Glomerular endothelial cell (primary cell): ENCODE results near the gene PATL2. TPM values are rescaled to one million over a fixed set of nuclear protein-coding genes. Genes with fewer than 3 reads are reported as not detected.
"Not testable (repeated sequence)": the region's sequence is repeated elsewhere in the genome, so short reads cannot be mapped to it uniquely, and the experiment has no call there.

Source experiments
- DNase-seq: peaks from one replicate; pipeline ENCODE4 v3.0.0-alpha.2; 2011; ENCODE audit warnings: low read depth, low spot score; ENCODE audit errors: extremely low read depth
- total RNA-seq: library from RNA; depleted of rRNA; stranded (reverse); fragments of >200 nt; gene quantifications from 2 replicates; pipeline ENCODE4 v1.2.3, GENCODE V29; 2015

The PATL2 gene
- 0.35 and 0.48 TPM in 2 replicates for total RNA-seq

DNA sequence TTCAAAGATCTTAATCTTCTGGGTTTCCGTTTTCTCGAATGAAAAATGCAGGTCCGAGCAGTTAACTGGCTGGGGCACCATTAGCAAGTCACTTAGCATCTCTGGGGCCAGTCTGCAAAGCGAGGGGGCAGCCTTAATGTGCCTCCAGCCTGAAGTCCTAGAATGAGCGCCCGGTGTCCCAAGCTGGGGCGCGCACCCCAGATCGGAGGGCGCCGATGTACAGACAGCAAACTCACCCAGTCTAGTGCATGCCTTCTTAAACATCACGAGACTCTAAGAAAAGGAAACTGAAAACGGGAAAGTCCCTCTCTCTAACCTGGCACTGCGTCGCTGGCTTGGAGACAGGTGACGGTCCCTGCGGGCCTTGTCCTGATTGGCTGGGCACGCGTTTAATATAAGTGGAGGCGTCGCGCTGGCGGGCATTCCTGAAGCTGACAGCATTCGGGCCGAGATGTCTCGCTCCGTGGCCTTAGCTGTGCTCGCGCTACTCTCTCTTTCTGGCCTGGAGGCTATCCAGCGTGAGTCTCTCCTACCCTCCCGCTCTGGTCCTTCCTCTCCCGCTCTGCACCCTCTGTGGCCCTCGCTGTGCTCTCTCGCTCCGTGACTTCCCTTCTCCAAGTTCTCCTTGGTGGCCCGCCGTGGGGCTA is at the start of gene PATL2, which contains the start of gene B2M:
Gene PATL2 (minus strand): TSS at position 228 of the 647 bp plus-strand sequence. CDS start 34,833 bp downstream, outside the sequence.
Gene B2M (plus strand): TSS at position 422 of the 647 bp plus-strand sequence. CDS start 30 bp downstream, at position 452.
- peak; percentile 93 for DNase-seq

DNA sequence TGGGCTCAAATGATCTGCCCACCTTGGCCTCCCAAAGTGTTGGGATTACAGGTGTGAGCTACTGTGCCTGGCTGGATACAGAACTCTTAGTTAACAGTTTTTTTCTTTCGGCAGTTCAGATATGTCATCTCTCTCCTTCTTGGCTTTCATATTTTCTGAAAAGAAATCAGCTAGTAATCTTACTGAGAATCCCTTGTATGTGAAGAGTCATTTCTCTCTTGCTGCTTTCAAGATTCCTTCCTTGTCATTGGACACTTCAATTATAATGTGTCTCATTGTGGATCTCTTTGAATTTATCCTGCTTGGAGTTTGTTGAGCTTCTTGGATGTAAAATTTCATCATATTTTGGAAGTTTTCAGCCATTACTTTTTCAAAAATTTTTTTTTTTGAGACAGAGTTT is 42.2 kb upstream of the PATL2 start:
- DNase-seq = no peak

DNA sequence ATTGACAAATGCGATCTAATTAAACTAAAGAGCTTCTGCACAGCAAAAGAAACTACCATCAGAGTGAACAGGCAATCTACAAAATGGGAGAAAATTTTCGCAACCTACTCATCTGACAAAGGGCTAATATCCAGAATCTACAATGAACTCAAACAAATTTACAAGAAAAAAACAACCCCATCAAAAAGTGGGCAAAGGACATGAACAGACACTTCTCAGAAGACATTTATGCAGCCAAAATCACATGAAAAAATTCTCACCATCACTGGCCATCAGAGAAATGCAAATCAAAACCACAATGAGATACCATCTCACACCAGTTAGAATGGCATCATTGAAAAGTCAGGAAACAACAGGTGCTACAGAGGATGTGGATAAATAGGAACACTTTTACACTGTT is 32.3 kb upstream of the PATL2 start:
- not testable (repeated sequence) for DNase-seq

DNA sequence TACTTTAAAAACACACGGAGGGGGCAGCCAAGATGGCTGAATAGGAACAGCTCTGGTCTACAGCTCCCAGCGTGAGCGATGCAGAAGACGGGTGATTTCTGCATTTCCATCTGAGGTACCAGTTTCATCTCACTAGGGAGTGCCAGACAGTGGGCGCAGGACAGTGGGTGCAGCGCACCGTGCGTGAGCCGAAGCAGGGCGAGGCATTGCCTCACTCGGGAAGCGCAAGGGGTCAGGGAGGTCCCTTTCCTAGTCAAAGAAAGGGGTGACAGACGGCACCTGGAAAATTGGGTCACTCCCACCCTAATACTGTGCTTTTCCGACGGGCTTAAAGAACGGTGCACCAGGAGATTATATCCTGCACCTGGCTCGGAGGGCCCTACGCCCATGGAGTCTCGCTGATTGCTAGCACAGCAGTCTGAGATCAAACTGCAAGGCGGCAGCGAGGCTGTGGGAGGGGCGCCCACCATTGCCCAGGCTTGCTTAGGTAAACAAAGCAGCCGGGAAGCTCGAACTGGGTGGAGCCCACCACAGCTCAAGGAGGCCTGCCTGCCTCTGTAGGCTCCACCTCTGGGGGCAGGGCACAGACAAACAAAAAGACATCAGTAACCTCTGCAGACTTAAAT is 28.2 kb upstream of the PATL2 start:
- DNase-seq = not testable (repeated sequence)

DNA sequence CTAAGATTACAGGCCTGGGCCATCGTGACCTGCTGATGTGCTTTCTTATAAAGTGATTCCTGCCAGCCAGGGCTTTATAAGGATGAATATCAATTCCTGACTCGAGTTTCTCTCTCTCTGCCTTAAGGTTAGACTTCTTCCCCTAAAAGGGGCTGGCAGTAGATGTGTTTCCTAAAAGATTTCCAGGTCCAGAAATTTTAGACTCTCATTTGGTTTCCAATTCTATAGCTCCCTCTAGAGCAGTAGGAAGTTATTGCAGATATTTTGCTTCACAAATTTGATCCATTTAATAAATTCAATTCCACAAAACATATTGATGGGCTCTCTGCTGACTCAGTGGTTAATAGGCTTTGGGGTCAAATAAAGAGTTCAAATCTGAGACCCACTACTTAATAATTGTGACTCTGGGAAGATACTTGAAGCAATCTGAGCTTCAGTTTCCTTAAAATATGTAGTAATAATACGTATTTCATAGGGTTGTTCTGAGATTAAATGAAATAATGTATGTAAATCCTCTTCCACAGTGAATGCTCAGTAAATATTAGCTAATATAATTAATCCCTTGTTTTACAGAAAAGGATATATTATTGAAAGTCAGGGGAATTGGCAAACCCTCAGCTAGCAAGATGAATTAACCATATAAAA is 27.3 kb upstream of the PATL2 start:
- peak; percentile 57 for DNase-seq

DNA sequence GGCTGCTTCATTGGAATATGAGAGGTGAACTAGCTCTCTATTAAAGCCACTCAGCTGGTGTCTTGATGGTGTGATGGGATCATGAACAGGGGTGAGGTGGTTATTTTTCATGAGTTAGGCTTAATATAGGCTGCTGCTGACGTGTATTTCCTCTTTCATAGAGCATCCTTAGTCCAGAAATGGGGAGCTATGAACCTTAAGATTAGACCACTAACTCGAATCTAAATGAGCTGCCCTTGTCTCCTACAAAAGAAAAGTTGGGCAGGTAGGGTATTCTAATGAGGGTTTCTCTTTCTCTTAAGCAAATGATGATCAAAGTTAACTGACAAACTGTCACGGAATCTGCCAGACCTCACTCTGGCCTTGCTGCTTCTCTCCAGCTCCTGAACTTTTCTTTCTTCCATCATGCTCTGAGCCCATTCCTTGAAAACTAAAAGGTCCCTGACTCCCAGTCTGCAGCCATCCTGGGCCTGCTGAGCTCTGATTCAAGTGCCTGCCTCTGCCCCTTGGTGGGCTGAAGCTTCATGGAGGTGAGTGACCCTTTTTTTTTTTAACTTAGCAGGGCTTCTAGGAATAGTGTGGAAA is 25.1 kb upstream of the PATL2 start, which contains the start of gene TRIM69:
Gene TRIM69 (plus strand): TSS at position 348 of the 585 bp plus-strand sequence. CDS start 177 bp downstream, at position 525.
- DNase-seq = no peak

DNA sequence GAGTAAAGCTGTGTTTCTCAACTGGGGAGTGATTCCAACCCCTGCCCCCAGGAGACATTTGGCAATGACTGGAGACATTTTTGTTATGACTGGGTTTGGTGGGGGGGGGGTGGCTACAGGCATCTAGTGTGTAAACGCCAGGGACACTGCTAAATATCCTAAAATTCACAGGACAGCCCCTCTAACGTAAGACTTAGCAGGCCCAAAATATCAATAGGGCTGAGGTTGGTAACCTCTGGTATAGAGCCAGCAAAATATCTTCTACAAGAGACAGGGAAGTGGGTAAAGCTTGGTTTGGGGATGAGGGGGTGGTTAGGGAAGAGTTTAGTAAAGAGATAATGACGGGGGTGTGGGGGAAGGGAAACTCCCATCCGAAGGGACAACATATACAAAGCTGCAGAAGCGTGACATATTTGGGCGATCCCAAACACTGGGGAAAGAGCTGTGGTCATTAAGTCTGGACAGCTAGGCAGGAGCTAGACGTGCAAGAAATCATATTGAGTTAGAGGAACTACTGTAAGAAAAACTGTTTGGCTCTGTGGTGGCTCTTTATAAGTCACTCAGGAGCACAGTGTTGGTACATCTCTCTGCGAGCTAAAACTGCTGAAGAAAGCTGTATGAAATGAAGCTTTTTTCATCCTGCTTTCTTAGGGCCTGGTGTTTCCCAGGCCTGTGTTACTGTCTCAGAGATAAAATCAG is 24.5 kb upstream of the PATL2 start:
- no peak for DNase-seq

DNA sequence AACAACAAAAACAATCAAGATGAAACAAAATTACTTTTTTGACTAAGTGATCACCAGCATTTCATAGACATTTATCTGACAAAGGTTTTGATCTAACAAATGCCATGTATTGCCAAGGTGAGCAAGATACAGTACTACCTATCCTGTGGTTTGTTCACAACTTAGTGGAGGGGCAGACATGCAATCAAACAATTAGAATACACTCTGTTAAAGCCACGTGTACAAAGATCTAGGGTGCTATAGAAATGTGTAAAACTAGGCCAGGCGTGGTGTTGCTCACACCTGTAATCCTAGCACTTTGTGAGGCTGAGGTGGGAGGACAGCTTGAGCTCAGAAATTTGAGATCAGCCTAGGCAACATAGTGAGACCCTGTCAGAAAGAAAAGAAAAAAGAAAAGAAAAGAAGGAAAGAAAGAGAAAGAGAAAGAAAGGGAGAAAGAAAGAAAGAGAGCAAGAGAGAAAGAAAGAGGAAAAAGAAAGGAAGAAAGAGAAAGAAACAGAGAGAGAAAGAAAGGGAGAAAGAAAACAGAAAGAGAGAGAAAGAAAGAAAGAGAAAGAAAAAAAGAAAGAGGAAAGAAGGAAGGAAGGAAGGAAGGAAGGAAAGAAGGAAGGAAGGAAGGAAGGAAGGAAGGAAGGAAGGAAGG is 23.8 kb upstream of the PATL2 start:
- DNase-seq = no peak

DNA sequence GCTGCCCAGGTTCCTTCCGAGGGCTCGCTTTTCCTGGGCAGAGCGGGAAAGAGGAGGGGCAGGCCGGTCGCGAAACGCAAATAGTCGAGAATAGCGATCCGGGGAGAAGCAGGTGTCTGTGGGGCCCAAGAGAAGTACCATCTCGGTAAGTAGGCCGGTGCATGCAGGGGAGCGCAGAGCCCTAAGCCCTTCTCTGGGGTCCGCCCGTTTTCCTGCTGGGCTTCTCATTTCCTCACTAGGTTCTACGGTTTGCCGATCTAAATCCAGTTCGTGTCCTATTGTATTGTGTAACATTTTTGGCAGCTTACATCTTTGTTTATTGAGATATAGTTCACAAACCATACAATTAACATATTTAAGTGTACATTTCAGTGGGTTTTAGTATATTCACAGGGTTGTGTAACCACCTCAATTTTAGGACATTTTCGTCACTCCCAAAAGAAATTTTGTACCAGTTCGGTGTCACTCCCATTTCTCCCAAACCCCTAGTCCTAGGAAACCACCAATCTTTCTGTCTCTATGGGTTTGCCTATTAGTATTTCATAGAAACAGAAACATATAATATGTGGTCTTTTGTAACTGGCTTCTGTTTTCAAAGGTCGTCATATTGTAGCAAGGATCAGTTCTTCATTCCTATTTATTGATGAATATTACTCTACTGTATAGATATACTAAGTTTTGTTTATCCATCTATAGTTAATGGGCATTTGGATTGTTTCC is 18.4 kb upstream of the PATL2 start:
- no peak for DNase-seq

DNA sequence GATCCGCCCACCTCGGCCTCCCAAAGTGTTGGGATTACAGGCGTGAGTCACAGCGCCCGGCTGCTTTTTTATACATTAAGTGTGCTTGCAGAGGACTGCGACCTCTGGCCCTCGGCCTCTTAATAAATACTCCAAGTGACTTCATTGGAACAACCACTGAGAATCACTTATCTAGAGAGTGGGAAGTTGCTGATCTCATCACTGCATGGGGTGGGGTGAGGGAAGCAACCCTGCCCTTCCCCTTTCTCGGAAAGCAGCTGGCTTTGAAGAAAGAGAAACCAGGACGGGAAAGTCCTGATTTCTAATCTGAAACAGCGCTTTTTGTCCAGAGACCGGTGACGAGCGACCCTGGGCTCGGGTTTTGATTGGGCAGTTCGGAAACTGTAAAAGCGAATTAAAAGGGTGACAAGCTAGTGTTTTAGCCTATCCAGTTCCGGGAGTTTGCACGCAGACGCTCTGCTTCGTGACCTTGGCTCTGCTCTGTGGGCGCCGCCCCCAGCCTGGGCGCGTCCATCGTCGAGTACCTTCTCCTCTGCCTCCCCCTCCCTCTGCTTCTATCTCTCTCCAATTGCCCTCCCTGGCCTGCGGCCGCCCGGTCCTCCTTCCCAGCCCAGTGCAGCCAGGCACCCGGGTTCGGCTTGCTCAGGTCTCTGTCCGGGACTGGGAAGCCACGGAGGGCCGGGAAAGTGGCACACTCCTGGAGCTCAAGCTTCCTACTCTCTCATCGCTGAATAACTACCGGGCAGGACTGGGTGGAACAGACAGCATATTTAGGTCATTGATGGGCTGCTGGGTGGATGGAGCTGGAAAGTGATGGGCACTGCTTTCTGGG is 17.7 kb upstream of the PATL2 start:
- DNase-seq = peak; percentile 98

DNA sequence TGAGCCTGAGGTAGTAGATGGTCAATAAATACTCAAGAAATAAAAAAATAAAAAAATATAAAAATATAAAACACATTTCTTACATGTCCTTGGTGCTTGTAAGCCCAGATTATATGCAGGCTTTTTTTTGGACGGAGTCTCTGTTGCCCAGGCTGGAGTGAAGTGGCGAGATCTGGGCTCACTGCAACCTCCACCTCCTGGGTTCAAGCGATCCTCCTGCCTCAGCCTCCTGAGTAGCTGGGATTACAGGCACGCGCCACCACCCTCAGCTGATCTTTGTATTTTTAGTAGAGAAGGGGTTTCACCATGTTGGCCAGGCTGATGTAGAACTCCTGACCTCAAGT is 17.1 kb upstream of the PATL2 start:
- not testable (repeated sequence) for DNase-seq

DNA sequence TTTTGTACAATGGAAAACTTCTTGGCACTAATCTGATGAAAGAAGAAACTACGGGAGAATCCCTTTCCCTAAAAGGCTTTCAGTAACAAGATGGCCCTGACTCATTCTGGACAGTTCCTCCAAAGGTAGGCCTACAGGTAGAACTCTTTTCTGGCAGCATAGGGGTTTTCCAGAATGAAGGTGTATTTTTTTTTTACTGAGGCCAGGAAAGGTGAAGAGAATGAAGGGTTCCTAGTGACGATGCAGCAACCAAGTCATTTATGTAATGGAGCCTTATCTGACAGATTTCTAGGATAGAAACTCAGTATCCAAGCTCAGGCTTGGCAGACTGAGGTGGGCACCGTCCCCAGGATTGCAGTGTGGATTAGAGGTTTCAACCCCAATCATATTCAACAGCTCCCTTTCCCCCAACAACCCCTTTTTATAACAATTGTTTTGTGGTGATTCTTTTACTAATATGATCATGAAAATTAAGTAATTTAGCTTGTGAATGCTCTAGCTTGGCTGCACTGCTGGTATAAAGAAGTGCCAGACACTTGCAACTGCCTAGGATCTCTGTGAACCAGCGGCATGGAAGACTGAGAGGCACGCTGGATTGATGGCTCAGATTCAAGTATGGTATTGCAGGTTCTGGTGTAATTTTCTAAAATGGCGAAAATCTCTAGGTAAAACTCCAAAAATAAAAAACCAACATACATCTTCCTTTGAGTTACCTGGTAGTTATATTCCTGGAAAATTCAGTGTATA is 16.5 kb upstream of the PATL2 start:
- no peak for DNase-seq

DNA sequence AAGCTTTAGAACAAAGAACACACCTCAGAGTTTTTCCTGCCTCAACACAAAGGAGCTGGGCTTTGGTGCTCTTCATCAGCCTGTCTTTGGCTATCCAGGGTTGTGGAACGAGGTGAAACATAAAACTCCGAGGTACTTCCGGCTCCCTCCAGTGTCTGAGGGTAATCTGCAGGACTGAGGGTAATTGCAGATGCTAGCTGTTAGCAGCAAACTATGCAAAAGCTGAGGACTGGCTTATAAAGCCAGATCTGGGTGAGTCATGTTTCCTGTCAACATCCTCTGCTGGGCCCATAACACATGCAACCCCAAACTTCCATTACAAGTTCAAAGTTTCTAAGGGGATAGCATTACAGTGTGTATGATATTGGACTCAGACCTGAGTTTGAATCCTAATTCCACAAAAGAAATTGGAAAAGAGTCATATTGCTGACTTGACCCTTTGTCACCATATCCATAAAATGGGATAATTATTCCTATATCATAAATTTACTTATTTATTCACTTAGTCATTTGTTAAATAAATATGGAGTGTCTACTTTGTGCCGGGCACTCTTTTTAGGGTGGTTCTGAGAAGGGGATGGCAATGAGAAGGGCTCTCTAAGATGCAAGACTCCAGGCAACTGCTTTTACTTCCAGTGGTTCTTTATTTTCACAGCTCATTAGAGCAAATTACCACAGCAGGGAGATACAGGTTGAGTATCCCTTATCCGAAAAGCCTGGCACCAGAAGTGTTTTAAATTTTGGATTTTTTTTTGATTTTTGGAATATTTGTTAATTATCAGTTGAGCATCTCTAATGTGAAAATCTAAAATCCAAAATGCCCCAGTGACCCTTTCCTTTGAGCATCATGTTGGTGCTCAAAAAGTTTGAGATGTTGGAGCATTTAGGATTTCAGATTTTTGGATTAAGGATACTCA is 15.7 kb upstream of the PATL2 start:
- DNase-seq = peak; percentile 88

DNA sequence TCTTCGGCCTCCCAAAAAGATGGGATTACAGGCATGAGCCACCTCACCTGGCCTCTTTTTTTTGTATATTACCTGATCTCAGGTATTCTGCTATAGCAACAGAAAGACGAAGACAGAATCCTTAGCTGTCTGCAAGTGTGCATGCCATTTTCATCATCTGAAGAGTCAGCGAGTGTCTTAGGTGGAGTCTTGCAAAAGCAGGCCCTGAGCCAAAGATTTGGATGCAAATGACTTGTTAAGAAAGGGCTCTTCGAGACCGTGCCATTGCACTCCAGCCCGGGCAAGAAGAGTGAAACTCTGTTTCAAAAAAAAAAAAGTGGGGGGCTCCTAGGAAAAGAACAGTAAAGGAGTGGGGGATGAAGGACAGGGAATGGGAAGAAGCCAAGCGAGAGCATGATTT is 15.0 kb upstream of the PATL2 start:
- DNase-seq = no peak

DNA sequence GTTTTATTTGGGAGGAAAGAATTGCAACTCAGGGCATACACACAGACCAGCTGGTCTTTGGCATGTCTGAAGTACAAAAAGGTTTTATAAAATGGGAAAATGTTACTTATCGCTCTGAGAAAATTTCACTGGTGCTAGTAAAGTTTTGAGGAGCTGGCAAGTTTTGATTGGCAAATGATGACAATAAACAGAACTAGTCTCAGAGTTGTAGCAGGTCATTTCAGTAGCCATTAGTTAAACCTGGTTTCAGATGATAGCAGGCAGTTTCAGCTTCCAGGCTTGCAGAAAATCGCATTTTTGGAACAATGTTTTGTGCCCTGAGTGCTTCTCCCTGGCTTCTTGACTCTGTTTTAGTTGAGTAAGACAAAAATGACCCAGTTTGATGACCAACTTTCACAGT is 10.9 kb upstream of the PATL2 start:
- DNase-seq = no peak

DNA sequence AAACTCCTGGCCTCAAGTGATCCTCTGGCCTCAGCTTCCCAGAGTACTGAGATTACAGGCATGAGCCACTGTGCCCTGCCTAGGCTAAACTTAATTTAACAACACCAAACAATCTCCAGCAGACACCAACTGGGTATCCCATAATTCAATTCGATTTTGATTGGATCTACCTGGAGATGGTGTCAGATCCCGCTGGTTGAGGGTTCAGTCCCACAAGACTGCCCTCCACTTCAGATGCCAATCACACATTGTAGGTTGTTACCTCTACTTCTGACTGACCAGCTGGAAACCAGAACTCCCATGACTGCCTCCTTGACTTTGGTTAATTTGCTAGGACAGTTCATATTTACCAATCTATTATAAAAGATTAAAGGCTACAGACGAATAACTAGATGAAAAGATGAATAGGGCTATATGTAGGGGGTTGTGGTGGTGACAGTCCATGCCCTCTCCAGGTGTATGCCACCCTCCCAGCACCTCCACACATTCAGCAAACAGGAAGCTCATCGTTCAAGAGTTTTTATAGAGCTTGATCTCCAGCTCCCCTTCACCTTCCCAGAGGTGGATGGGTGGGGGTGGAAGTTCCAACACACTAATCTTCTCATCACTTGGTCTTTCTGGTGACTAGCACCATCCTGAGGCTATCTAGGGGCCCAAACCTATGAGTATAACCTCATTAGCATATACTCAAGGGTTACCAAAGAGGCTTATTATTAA is 9.5 kb upstream of the PATL2 start:
- DNase-seq = no peak
